GM19238 (cell line): Measurements from ENCODE around the gene NR4A3.

Source experiments
- DNase-seq: peaks from one replicate; pipeline ENCODE4 v3.0.0; 2011; ENCODE audit warnings: low spot score; ENCODE audit not compliant: insufficient read length

The NR4A3 gene

GRCh38 chr9:99813739-99814138 lies 7.9 kb upstream of the NR4A3 start:
- no peak for DNase-seq

GRCh38 chr9:99814359-99814758 lies 7.3 kb upstream of the NR4A3 start:
- DNase-seq: no peak

GRCh38 chr9:99816392-99816791 lies 5.3 kb upstream of the NR4A3 start:
- DNase-seq: no peak

- no peak for DNase-seq
Measured at GRCh38 chr9:99818500-99818899, 3.2 kb upstream of the NR4A3 start.

GRCh38 chr9:99819123-99819855 lies 2.4 kb upstream of the NR4A3 start:
- DNase-seq: peak; percentile 78

GRCh38 chr9:99819856-99820684 lies 1.6 kb upstream of the NR4A3 start:
- DNase-seq: peak; percentile 82

- peak; percentile 21 for DNase-seq
Measured at GRCh38 chr9:99820685-99821395, 845 bp upstream of the NR4A3 start.

- DNase-seq: peak; percentile 25
Measured at GRCh38 chr9:99822109-99822805, 572 bp downstream of the NR4A3 start.

GRCh38 chr9:99822806-99823591 lies 1.3 kb downstream of the NR4A3 start:
- DNase-seq: no peak

- DNase-seq: peak; percentile 34
Measured at GRCh38 chr9:99823681-99824377, 2.1 kb downstream of the NR4A3 start.

- peak; percentile 75 for DNase-seq
Measured at GRCh38 chr9:99824378-99825171, 2.9 kb downstream of the NR4A3 start.

- DNase-seq: no peak
Measured at GRCh38 chr9:99825172-99826046, 3.7 kb downstream of the NR4A3 start.

GRCh38 chr9:99826579-99826978 lies 4.9 kb downstream of the NR4A3 start:
- DNase-seq: no peak

- no peak for DNase-seq
Measured at GRCh38 chr9:99827244-99827643, 5.6 kb downstream of the NR4A3 start.

GRCh38 chr9:99828054-99828416 lies 6.3 kb downstream of the NR4A3 start:
- DNase-seq: no peak

GRCh38 chr9:99828417-99829176 lies 6.9 kb downstream of the NR4A3 start:
- no peak for DNase-seq

- DNase-seq: no peak
Measured at GRCh38 chr9:99831857-99832557, 10.3 kb downstream of the NR4A3 start.
